SK-N-SH (cell line): Measurements from ENCODE around the gene ARHGAP26. TPM values are rescaled to one million over a fixed set of nuclear protein-coding genes. Genes with fewer than 3 reads are reported as not detected.

Source experiments
- CTCF ChIA-PET: fragments of 300-600, 350-600 bp; formaldehyde crosslinking; extraction: SDS; loops from one replicate; lab custom pipeline; 2021; lab: Yijun Ruan, JAX
- POLR2A ChIA-PET: fragments of 350-600 bp; sonication (Branson Sonifier 250); formaldehyde crosslinking; extraction: SDS; loops from one replicate; lab custom pipeline; 2020; ENCODE audit warnings: antibody characterized with exemption, inconsistent platforms; lab: Yijun Ruan, JAX
- DNase-seq: peaks from one replicate; pipeline ENCODE4 v3.0.0; 2012
- H2AFZ ChIP-seq: fragments of 200-600 bp; sonication (generic); 2 replicates; pipeline ENCODE4 v1.8.1; 2016; ENCODE audit warnings: antibody characterized with exemption, mild to moderate bottlenecking, low read depth
- H3F3A ChIP-seq: fragments of 200-600 bp; sonication (generic); replicated peaks from 2 replicates; pipeline ENCODE3; 2016; ENCODE audit warnings: antibody characterized with exemption, mild to moderate bottlenecking; ENCODE audit not compliant: insufficient read depth
- H3K27ac ChIP-seq, 2 experiments: fragments of 200-500 bp in 1 of 2; fragments of 200-600 bp in 1 of 2; sonication (Bioruptor generic) in 1 of 2; sonication (generic), shearing (Covaris generic) in 1 of 2; 2 replicates each; pipeline versions ENCODE4 v1.5.1 to v1.6.1; 2014 to 2016; ENCODE audit warnings: low read depth in 2 of 2, inconsistent platforms in 1 of 2, low read length in 1 of 2, mild to moderate bottlenecking in 1 of 2, mixed read lengths in 1 of 2
- H3K27me3 ChIP-seq: fragments of 200-600 bp; sonication (generic), shearing (Covaris generic); 2 replicates; pipeline ENCODE4 v1.6.1; 2016; ENCODE audit warnings: mixed run types; ENCODE audit not compliant: insufficient read depth
- H3K36me3 ChIP-seq, 2 experiments: fragments of 200-500 bp in 1 of 2; fragments of 200-600 bp in 1 of 2; sonication (Bioruptor generic) in 1 of 2; sonication (generic) in 1 of 2; replicated peaks in 1 of 2; 2 replicates each; pipeline versions ENCODE3 to v1.5.1; 2014 to 2016; ENCODE audit warnings: low read length in 1 of 2, mild to moderate bottlenecking in 1 of 2; ENCODE audit not compliant: insufficient read depth in 2 of 2, control insufficient read depth in 1 of 2
- H3K4me1 ChIP-seq, 2 experiments: fragments of 200-500 bp in 1 of 2; fragments of 200-600 bp in 1 of 2; sonication (Bioruptor generic) in 1 of 2; sonication (generic), shearing (Covaris generic) in 1 of 2; 2 replicates each; pipeline versions ENCODE4 v1.5.1 to v1.6.1; 2014 to 2016; ENCODE audit warnings: low read depth in 1 of 2, low read length in 1 of 2, mixed run types in 1 of 2; ENCODE audit not compliant: insufficient read depth in 2 of 2, control insufficient read depth in 1 of 2
- H3K4me2 ChIP-seq: fragments of 200-600 bp; sonication (generic), shearing (Covaris generic); 2 replicates; pipeline ENCODE4 v1.6.1; 2017; ENCODE audit warnings: mixed run types
- H3K4me3 ChIP-seq, 2 experiments: fragments of 200-500 bp in 1 of 2; fragments of 200-600 bp in 1 of 2; sonication (Bioruptor generic) in 1 of 2; sonication (generic), shearing (Covaris generic) in 1 of 2; 2 replicates each; pipeline versions ENCODE4 v1.5.1 to v1.8.1; 2014 to 2016; ENCODE audit warnings: low read depth in 2 of 2, inconsistent platforms in 1 of 2, low read length in 1 of 2, mild to moderate bottlenecking in 1 of 2, mixed read lengths in 1 of 2, moderate library complexity in 1 of 2
- H3K79me2 ChIP-seq: fragments of 200-600 bp; sonication (generic); 2 replicates; pipeline ENCODE4 v1.8.1; 2017; ENCODE audit warnings: mild to moderate bottlenecking; ENCODE audit not compliant: insufficient read depth
- H3K9ac ChIP-seq: fragments of 200-600 bp; sonication (generic); 2 replicates; pipeline ENCODE4 v1.6.1; 2017; ENCODE audit warnings: mixed run types
- H3K9me2 ChIP-seq: fragments of 200-600 bp; sonication (generic); 2 replicates; pipeline ENCODE4 v1.6.1; 2017; ENCODE audit warnings: mixed run types
- H3K9me3 ChIP-seq: fragments of 200-600 bp; sonication (generic); 2 replicates; pipeline ENCODE4 v1.6.1; 2017; ENCODE audit warnings: mixed run types, mild to moderate bottlenecking, moderate library complexity
- H4K20me1 ChIP-seq: fragments of 200-600 bp; sonication (generic); 2 replicates; pipeline ENCODE4 v1.6.1; 2017; ENCODE audit warnings: mild to moderate bottlenecking, mixed run types; ENCODE audit not compliant: insufficient read depth
- CTCF ChIP-seq: fragments of 200-600 bp; sonication (generic); IDR thresholded peaks from 2 replicates; pipeline ENCODE4 v1.6.1; 2017; ENCODE audit warnings: antibody characterized with exemption, mild to moderate bottlenecking, moderate library complexity
- EZH2phosphoT487 ChIP-seq: fragments of 200-600 bp; sonication (generic); IDR thresholded peaks from 2 replicates; pipeline ENCODE4 v1.6.1; 2017; ENCODE audit warnings: low read depth, mixed run types, mild to moderate bottlenecking, antibody characterized with exemption, moderate library complexity, borderline replicate concordance
- FOSL2 ChIP-seq: IDR thresholded peaks from 2 replicates; pipeline ENCODE4 v1.4.0; 2012; ENCODE audit warnings: low read depth, mild to moderate bottlenecking, moderate library complexity, borderline replicate concordance
- FOXJ3 ChIP-seq: sonication (generic); formaldehyde crosslinking; IDR thresholded peaks from 2 replicates; pipeline ENCODE4 v1.5.1; 2020; ENCODE audit warnings: mild to moderate bottlenecking, missing genetic modification reagents
- FOXM1 ChIP-seq: IDR thresholded peaks from 2 replicates; pipeline ENCODE4 v1.4.0; 2012; ENCODE audit warnings: low read depth, mild to moderate bottlenecking
- GABPA ChIP-seq: IDR thresholded peaks from 2 replicates; pipeline ENCODE4 v1.4.0; 2012; ENCODE audit warnings: low read depth, mild to moderate bottlenecking
- GATA2 ChIP-seq: sonication (generic); formaldehyde crosslinking; IDR thresholded peaks from 2 replicates; pipeline ENCODE4 v1.5.0; 2020; ENCODE audit warnings: mild to moderate bottlenecking, missing genetic modification reagents
- MEF2A ChIP-seq: IDR thresholded peaks from 2 replicates; pipeline ENCODE4 v1.4.0; 2012; ENCODE audit warnings: low read depth, borderline replicate concordance
- MXI1 ChIP-seq: IDR thresholded peaks from 2 replicates; pipeline ENCODE4 v1.6.1; 2012; ENCODE audit warnings: mild to moderate bottlenecking, low read depth, low read length, improper control_type of control experiment
- NFIC ChIP-seq: IDR thresholded peaks from 2 replicates; pipeline ENCODE4 v1.4.0; 2012; ENCODE audit warnings: borderline replicate concordance
- PBX3 ChIP-seq: IDR thresholded peaks from 2 replicates; pipeline ENCODE4; 2012
- RAD21 ChIP-seq: IDR thresholded peaks from 2 replicates; pipeline ENCODE4 v1.6.1; 2012; ENCODE audit warnings: mild to moderate bottlenecking, low read length
- RFX5 ChIP-seq: IDR thresholded peaks from 2 replicates; pipeline ENCODE4 v1.6.1; 2012; ENCODE audit warnings: mild to moderate bottlenecking, improper control_type of control experiment, low read length
- RXRA ChIP-seq: IDR thresholded peaks from 2 replicates; pipeline ENCODE4 v1.4.0; 2012; ENCODE audit warnings: low read depth, mild to moderate bottlenecking, borderline replicate concordance
- SIN3A ChIP-seq: IDR thresholded peaks from 2 replicates; pipeline ENCODE4 v1.6.1; 2012; ENCODE audit warnings: low read depth, mild to moderate bottlenecking, low read length, moderate library complexity, borderline replicate concordance
- TAF1 ChIP-seq: IDR thresholded peaks from 2 replicates; pipeline ENCODE4 v1.6.1; 2012; ENCODE audit warnings: low read depth, mild to moderate bottlenecking, low read length, moderate library complexity, borderline replicate concordance
- TEAD4 ChIP-seq: IDR thresholded peaks from 2 replicates; pipeline ENCODE4 v1.4.0; 2012; ENCODE audit warnings: mild to moderate bottlenecking, borderline replicate concordance; ENCODE audit not compliant: insufficient read depth
- USF1 ChIP-seq: IDR thresholded peaks from 2 replicates; pipeline ENCODE4 v1.4.0; 2012; ENCODE audit warnings: low read depth, borderline replicate concordance
- YY1 ChIP-seq: IDR thresholded peaks from 2 replicates; pipeline ENCODE4 v1.4.0; 2012; ENCODE audit warnings: low read depth, mild to moderate bottlenecking
- WGBS: methylation state at CpG from one replicate; pipeline ENCODE4 v1.1.6; 2017; ENCODE audit warnings: low lambda C conversion rate; 5-methylcytosine and 5-hydroxymethylcytosine counted together
- polyA plus RNA-seq, 3 experiments: library from polyadenylated mRNA; depleted of rRNA; stranded (reverse); fragments of >200 nt; gene quantifications; 2 replicates each; pipeline ENCODE4 v1.2.3, GENCODE V29; 2012

The ARHGAP26 gene
- polyA plus RNA-seq, 1 of the 3 experiments (the other 2 are of a cell fraction) = 6.1 TPM

GRCh38 chr5:142906863-142907671, 136.9 kb downstream of the ARHGAP26 start:
- Histone ChIP-seq H3F3A (no peaks in the 10 kb centered on the region), H3K79me2 (no peaks in the 10 kb centered on the region), H3K4me2 (no peak overlapping the region), H3K36me3 (peaks cover 10 to 82% of the 10 kb centered on the region in 2 experiments), H3K27ac (no peak overlapping the region), H3K9me2 (no peaks in the 10 kb centered on the region), H2AFZ (no peak overlapping the region), H3K4me3 (no peak overlapping the region), H3K4me1 (peaks cover 0 to 8% of the 10 kb centered on the region in 2 experiments; a peak in 1 of 4 replicates), H3K9ac (no peak overlapping the region), H4K20me1 (no peaks in the 10 kb centered on the region), H3K9me3 (no peaks in the 10 kb centered on the region), H3K27me3 (no peaks in the 10 kb centered on the region)
- 89% methylated on average over 7 of the region's 7 CpGs for WGBS
- CTCF ChIA-PET = interaction anchor here (0.7 to 3.2 kb wide), 6 partner anchors 14 to 208 kb away, joined by 3 to 18 read pairs (median 10); no protein-coding TSS in a partner anchor
- POLR2A ChIA-PET = no interaction called here
- TF ChIP-seq FOXM1 (no peak), FOXJ3 (no peak), RFX5 (no peak), EZH2phosphoT487 (no peak), RAD21 (no peak), GABPA (no peak), PBX3 (no peak), FOSL2 (no peak)
- no peak for DNase-seq

- Histone ChIP-seq H3K27me3 (no peaks in the 10 kb centered on the region), H3K79me2 (no peaks in the 10 kb centered on the region), H3K9me2 (no peaks in the 10 kb centered on the region), H3K9me3 (no peaks in the 10 kb centered on the region), H3F3A (no peaks in the 10 kb centered on the region), H2AFZ (no peak overlapping the region), H3K4me2 (no peak overlapping the region), H3K4me3 (no peak overlapping the region), H3K36me3 (peaks cover 10 to 82% of the 10 kb centered on the region in 2 experiments), H3K4me1 (peaks cover 0 to 8% of the 10 kb centered on the region in 2 experiments; a peak in 1 of 4 replicates), H3K27ac (no peak overlapping the region), H4K20me1 (no peaks in the 10 kb centered on the region), H3K9ac (no peak overlapping the region)
- DNase-seq = no peak
- 81% methylated on average over 3 of the region's 3 CpGs for WGBS
- ChIA-PET CTCF (interaction anchor here (0.9 to 3.2 kb wide), 6 partner anchors 13 to 210 kb away, joined by 3 to 18 read pairs (median 8); no protein-coding TSS in a partner anchor), POLR2A (no interaction called here)
- TF ChIP-seq USF1 (no peak), GATA2 (CRISPR knock-in tag) (no peak), RXRA (no peak), FOXM1 (no peak), PBX3 (no peak), TAF1 (no peak), NFIC (no peak), TEAD4 (no peak), SIN3A (no peak), RAD21 (no peak), GABPA (no peak), YY1 (no peak), MEF2A (no peak), CTCF (no peak), MXI1 (no peak)
Measured at GRCh38 chr5:142908659-142909058, 138.5 kb downstream of the ARHGAP26 start.
